ENCODE measurements around the gene AKR1C4.

AKR1C4 gene

GRCh38 chr10:5266804-5267203 lies 70.2 kb downstream of the AKR1C4 start:
- DNase-seq (ENCODE audit: low read depth), result no peak

DNA sequence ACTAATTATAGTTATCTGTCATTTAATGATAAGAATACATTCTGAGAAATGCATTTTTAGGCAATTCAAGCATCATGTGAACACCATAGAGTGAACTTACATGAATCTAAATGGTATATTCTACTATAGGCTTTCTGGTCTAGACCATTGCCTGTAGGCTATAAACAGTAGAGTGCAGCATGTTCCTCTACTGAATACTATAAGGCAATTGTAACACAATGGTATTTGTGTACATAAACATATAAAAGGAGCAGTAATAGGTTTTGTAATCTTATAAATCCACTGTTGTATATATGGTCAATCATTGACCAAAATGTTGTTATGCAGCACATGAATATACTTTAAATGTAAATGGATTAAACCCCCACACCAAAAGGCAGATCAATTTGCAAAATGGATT lies 71.6 kb downstream of the AKR1C4 start:
- DNase-seq (ENCODE audit: low read depth), result no peak

Measured in ELR (cell line).